GM18861 (cell line): ENCODE results near the gene TAS2R10.

Source experiments
- ATAC-seq: cut with Tn5 transposase; IDR thresholded peaks from one replicate; pipeline ENCODE4 v1.9.1; 2021; ENCODE audit not compliant: unreplicated experiment

The TAS2R10 gene

DNA sequence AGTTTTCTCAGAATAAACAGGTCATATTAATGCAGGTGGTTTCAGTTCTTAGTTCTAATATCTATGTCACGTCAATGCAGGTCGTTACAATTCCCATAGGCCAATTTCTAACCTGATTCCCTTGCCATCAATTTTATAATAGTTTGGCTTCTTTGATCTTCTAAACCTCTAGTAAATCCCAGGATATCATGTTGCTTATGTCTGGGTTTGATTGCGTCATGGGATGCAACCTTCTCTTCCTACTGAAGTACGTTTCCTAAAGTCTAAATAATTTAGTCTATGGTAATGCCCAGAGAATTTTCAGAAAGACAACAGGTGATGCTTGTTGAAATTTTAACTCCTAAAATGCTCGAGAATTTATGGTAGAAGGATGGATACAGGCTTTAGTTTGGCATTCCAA is 42.9 kb downstream of the TAS2R10 start:
- no peak for ATAC-seq

DNA sequence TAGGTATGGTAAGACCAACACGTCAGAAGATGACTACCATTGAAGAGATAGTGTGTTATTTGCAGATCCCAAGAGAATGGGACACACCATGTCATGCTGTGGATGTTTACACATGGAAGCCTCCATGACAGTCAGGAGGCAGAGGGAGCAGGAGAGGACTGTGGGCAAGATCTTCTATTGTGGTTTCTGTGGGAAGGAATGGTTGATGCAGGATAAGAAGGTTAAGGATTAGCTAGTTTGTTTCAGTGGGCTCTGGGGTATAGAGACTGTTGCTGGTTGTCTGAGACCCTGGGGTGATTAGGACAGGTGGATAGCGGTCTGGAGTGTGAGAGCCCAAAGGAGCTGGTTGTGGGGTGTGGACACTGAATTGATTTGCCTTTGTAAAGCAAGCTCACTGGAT is 47.1 kb downstream of the TAS2R10 start:
- no peak for ATAC-seq
